Testis (tissue), 2 donors: Measurements from ENCODE around the gene ZC3H18.

Experiments
- POLR2A ChIP-seq: fragments of 450-650 bp; IDR thresholded peaks from one replicate; pipeline ENCODE4 v1.6.1; 2017; ENCODE audit warnings: antibody characterized with exemption, mild to moderate bottlenecking, moderate library complexity
- TF ChIP-seq, protein P1 (sequence below), 3 experiments: fragments of 450-650 bp in 2 of 3; fragments of 200-600 bp in 1 of 3; sonication (generic) in 1 of 3; IDR thresholded peaks; one replicate each; pipeline ENCODE4 v1.5.1; 2016 to 2019; ENCODE audit warnings: antibody characterized with exemption in 3 of 3, mild to moderate bottlenecking in 2 of 3, moderate library complexity in 1 of 3

DNA sequence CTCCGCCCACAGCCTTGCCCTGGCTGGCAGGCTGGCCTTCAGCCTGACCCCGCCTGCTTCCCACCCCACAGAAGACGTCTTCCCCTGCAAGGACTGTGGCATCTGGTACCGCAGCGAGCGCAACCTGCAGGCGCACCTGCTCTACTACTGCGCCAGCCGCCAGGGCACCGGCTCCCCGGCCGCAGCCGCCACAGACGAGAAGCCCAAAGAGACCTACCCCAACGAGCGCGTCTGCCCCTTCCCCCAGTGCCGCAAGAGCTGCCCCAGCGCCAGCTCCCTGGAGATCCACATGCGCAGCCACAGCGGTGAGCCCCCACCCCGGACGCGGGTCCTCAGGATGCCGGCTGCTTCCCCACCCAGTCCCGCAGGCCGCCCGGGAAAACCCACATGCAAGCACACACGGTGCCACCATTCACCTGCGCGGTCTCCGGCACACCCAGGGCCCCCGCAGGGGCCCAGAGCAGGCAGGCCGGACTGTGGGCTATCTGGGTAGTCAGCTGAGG lies 38.2 kb upstream of the ZC3H18 start:
- TF ChIP-seq POLR2A = no peak
- TF ChIP-seq, protein P1, sequence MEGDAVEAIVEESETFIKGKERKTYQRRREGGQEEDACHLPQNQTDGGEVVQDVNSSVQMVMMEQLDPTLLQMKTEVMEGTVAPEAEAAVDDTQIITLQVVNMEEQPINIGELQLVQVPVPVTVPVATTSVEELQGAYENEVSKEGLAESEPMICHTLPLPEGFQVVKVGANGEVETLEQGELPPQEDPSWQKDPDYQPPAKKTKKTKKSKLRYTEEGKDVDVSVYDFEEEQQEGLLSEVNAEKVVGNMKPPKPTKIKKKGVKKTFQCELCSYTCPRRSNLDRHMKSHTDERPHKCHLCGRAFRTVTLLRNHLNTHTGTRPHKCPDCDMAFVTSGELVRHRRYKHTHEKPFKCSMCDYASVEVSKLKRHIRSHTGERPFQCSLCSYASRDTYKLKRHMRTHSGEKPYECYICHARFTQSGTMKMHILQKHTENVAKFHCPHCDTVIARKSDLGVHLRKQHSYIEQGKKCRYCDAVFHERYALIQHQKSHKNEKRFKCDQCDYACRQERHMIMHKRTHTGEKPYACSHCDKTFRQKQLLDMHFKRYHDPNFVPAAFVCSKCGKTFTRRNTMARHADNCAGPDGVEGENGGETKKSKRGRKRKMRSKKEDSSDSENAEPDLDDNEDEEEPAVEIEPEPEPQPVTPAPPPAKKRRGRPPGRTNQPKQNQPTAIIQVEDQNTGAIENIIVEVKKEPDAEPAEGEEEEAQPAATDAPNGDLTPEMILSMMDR (IDR thresholded peaks at IDR 0.05) = no peak
